Measurements from ENCODE around the gene MCOLN2. TPM values are rescaled to one million over a fixed set of nuclear protein-coding genes. Genes with fewer than 3 reads are reported as not detected.

The MCOLN2 gene
- total RNA-seq, 1 experiment from 2014 or later: 1.3 TPM

- Histone ChIP-seq H3K4ac (ENCODE audit: low read depth, low read length) (no peak overlapping the region), H3K18ac (ENCODE audit: insufficient read length, low read depth, low read length) (no peak overlapping the region), H3K79me1 (ENCODE audit: insufficient read depth, low read depth, low read length, poor library complexity, severe bottlenecking) (no peaks in the 10 kb centered on the region), H3K9me3 (ENCODE audit: control insufficient read depth, low read depth, low read length) (no peaks in the 10 kb centered on the region), H3K23ac (ENCODE audit: insufficient read length, low read depth, low read length) (no peak overlapping the region), H2AK5ac (ENCODE audit: insufficient read length, low read length) (no peak overlapping the region), H3K56ac (ENCODE audit: insufficient read length, low read depth, low read length) (no peak overlapping the region), H3K27me3 (ENCODE audit: insufficient read depth, low read length) (no peaks in the 10 kb centered on the region; the same call in 1 of the 2 replicates), H2BK12ac (ENCODE audit: insufficient read length, low read depth, low read length) (no peak overlapping the region), H3K23me2 (ENCODE audit: insufficient read length, low read depth, low read length, poor library complexity, severe bottlenecking) (peaks cover 6% of the 10 kb centered on the region), H2AFZ (ENCODE audit: low read length) (no peak overlapping the region), H3K4me1 (ENCODE audit: insufficient read depth, low read length) (no peaks in the 10 kb centered on the region), H3K14ac (ENCODE audit: insufficient read depth, low read length) (no peak overlapping the region), H3T11ph (ENCODE audit: low read length) (no peak overlapping the region), H2BK5ac (ENCODE audit: insufficient read length, low read length) (no peak overlapping the region), H2BK120ac (ENCODE audit: low read depth, low read length, poor library complexity, severe bottlenecking) (no peak overlapping the region), H3K27ac (ENCODE audit: insufficient read length, low read depth, low read length) (no peak overlapping the region), H3K79me2 (ENCODE audit: insufficient read depth, low read length) (no peaks in the 10 kb centered on the region), H4K91ac (ENCODE audit: insufficient read length, low read depth, low read length) (no peak overlapping the region), H3K9ac (ENCODE audit: extremely low read depth, insufficient read length, low read length) (no peak overlapping the region), H4K20me1 (ENCODE audit: control insufficient read depth, insufficient read depth, insufficient read length) (no peaks in the 10 kb centered on the region), H2BK20ac (ENCODE audit: low read depth, low read length, poor library complexity, severe bottlenecking) (no peak overlapping the region), H4K5ac (ENCODE audit: insufficient read length, low read depth, low read length) (no peak overlapping the region), H3K4me2 (ENCODE audit: insufficient read depth, insufficient read length, low read length) (no peak overlapping the region), H4K8ac (replicated peaks; ENCODE audit: insufficient read length, low read depth, low read length) (no peak overlapping the region), H2BK15ac (ENCODE audit: low read depth, low read length) (no peak overlapping the region)
- Mint-ChIP-seq H3K4me1 (peaks cover 28% of the 10 kb centered on the region in 2 experiments), H3K27ac (no peak overlapping the region), H3K9me3 (no peaks in the 10 kb centered on the region), H3K27me3 (ENCODE audit: low read depth) (peaks cover 59% of the 10 kb centered on the region), H3K36me3 (ENCODE audit: insufficient read depth in 1 of 3, low read depth in 3 of 3) (peaks cover 0 to 21% (median 0%) of the 10 kb centered on the region in 3 experiments; a peak in 4 of 7 replicates), H3K4me3 (peak overlapping the region in 1 of 2 experiments; percentile 61; a peak in 1 of 5 replicates)
- WGBS (ENCODE audit: extremely low coverage, insufficient read length, low lambda C conversion rate): no CpG with 5 or more reads among the region's 2 CpGs
- no peak for DNase-seq
- no peak for TF ChIP-seq CTCF (conservative IDR thresholded peaks at IDR 0.05)
These were observed 106.3 kb downstream of the MCOLN2 start for GRCh38 chr1:84890566-84890965.

Measured in H9 (cell line).